HG03108 (cell line): ENCODE results near the gene TULP4.
A peak's percentile ranks its signal among the peaks of the same experiment; 100 is the strongest.
"Not testable (repeated sequence)": the region's sequence is repeated elsewhere in the genome, so short reads cannot be mapped to it uniquely, and the experiment has no call there.

ENCODE experiments used
- ATAC-seq: cut with Tn5 transposase; IDR thresholded peaks from one replicate; pipeline ENCODE4 v1.9.1; 2021; ENCODE audit warnings: moderate library complexity; ENCODE audit not compliant: unreplicated experiment

Gene TULP4

DNA sequence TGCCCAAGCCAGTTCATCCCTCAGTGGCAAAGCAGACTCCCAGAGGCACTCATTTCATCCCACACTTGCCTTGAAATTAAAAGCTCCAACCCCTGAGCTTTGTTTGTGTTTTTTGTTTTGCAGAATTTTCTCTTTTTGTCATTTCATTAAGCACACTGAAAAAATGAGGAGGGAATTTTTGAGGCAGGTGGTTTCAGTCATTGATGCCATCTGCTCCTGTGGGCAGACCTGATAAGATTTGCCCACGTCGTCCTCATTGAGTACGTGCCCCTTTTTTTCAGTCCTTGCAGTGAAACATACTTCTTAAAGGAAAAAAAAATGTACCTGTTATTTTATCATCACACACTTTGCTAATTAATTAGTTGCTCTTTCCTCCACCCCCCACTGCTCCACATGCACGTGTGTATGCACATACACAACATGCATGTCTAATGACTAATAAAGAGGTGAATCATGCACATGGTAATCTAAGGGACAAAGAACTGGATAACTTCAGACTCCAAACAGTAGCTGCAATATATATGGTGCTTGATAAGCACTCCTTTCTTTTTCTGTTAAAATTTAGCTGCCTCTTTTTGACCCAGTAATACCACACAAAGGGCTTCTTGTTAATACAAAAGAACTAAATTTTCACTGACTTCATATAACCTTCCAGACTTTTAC lies 145.5 kb downstream of the TULP4 start:
- no peak for ATAC-seq

DNA sequence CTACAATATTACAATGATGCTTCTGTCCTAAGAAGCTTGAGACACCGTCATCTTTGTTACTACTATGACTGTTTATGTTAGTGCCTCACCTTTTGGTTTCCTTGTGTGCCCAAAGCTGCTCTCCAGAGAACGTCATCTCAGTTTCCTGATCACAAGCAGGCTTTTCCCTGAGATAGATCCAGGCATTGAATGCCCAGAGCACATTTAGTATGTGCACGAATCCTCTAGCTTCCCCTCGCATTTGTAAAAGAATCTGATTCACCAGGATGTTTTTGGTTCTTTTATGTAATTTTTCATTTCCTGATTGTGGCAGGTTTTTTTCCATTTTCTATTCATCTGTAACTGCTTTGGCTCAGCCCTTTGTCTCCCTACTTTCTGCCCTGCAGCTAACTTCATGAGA lies 147.5 kb downstream of the TULP4 start:
- ATAC-seq, result no peak

DNA sequence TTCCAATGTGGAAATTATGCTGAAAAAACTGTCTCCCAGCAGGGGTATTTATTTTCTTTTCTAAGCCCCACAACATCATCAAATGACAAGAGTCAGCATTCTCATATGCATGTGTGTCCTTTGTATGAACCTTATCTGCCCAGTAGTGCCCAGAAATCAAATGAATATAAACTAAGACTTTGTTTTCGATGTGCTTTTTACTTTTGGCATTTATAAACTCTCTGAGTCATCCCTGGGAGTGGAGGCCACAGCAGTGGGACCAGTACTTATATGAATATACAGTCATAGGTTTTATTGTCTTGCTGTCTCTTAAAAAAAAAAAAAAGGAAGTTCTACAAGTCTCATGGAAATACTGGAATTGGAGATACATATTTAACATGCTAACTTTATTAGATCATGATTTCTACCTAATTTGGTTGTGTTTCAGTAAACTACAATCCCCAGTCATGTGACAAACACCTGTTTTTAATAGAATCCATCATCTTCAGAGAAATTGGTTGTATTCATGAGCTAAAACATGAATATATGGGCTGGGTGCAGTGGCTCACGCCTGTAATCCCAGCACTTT lies 148.4 kb downstream of the TULP4 start:
- ATAC-seq, result no peak

DNA sequence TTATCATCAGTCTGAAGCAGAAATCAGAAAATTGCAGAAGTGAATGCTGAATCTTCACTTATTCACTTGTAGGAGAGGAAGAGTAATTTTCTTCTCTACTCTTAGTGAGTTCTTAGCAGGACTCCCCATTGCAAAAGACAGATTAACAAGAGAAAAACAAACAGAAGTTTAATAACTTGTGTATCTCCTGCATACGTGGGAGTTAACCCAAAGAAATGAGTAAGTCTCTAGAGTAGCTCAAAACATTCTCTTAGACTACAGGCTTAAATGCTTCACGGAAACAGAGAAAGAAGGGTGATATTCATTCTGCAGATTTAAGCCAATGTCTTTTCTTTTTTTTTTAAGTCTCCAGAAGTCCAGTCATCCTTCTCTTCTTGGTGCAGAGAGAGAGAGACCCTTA lies 149.7 kb downstream of the TULP4 start:
- ATAC-seq, result no peak

GRCh38 chr6:158464483-158464882 lies 152.2 kb downstream of the TULP4 start:
- no peak for ATAC-seq

DNA sequence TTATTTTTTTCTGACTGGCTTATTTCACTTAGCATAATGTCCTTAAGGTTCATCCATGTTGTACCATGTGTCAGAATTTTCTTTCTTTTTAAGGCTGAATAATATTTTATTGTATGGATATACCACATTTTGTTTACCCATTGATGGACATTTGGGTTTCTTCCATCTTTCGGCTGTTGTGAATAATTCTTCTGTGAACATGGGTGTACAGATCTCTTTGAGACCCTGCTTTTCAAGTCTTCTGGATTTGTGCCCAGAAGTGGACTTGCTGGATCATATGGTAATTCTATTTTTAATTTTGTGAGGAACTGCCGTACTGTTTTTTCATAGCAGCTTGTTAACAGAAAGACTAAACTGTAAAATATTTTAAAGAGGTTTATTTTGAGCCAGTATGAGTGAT lies 153.0 kb downstream of the TULP4 start:
- no peak for ATAC-seq

- ATAC-seq, result no peak
Measured at GRCh38 chr6:158465747-158466146, 153.5 kb downstream of the TULP4 start.

- no peak for ATAC-seq
Measured at GRCh38 chr6:158467923-158468322, 155.7 kb downstream of the TULP4 start.

GRCh38 chr6:158468666-158469065 lies 156.4 kb downstream of the TULP4 start:
- ATAC-seq, result no peak

DNA sequence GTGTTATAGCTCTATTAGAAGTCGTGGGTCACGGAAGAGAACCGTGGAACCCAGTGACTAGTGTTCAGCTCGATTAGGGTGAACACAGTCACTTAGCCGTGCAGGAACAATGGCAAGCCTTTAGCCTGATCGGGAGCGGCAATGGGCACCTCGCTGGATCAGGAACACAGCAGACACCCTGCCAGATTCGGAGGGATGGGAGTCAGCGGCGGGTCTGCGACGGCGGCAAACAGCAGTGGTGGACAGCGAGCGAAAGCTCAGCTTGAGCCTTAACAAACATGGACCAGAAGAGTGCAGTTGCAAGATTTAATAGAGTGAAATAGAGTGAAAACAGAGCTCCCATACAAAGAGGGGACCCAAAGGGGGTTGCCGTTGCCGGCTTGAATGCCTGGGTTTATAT lies 157.8 kb downstream of the TULP4 start:
- ATAC-seq, result not testable (repeated sequence)

- ATAC-seq, result no peak
Measured at GRCh38 chr6:158471339-158471738, 159.1 kb downstream of the TULP4 start.

- no peak for ATAC-seq
Measured at GRCh38 chr6:158472447-158472846, 160.2 kb downstream of the TULP4 start.

- ATAC-seq, result no peak
Measured at GRCh38 chr6:158474961-158475343, 162.7 kb downstream of the TULP4 start.

GRCh38 chr6:158475344-158476302 lies 163.4 kb downstream of the TULP4 start:
- peak; percentile 75 for ATAC-seq

DNA sequence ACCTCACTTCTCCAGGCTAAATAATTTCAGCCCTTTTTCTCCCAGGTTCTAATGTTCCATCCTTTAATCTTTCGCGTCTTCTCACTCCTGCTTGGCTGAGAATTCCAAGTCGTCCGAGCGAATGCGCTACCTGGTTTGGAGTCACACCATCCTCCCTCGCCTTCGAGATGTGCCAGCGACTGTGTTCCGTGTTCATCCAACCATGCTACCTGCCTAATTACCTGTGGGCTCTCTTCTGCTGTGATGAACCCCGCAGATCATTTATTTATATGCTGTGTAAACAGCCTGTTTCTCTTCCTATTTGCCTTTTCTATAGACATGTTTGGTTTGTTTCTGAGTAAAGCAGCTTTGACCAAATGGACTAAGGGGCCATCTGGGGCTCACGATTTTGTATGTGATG lies 164.1 kb downstream of the TULP4 start:
- no peak for ATAC-seq

- not testable (repeated sequence) for ATAC-seq
Measured at GRCh38 chr6:158477722-158478121, 165.5 kb downstream of the TULP4 start.

DNA sequence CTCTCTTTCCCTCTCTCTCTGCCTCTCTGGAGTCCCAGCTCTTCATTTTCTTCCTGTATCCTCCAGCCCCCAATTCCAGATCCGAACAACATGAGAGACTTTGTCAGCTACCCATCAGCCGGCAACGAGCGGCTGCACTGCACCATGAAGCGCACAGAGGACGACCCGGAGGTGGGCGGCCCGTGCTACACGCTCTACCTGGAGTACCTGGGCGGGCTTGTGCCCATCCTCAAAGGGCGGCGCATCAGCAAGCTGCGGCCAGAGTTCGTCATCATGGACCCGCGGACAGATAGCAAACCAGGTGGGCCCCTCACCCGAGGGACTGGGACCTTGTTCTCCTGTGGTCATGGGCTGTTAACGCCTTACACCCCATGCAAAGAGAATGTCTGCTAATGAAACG lies 168.7 kb downstream of the TULP4 start:
- ATAC-seq, result no peak

- no peak for ATAC-seq
Measured at GRCh38 chr6:158481690-158482473, 169.6 kb downstream of the TULP4 start.

DNA sequence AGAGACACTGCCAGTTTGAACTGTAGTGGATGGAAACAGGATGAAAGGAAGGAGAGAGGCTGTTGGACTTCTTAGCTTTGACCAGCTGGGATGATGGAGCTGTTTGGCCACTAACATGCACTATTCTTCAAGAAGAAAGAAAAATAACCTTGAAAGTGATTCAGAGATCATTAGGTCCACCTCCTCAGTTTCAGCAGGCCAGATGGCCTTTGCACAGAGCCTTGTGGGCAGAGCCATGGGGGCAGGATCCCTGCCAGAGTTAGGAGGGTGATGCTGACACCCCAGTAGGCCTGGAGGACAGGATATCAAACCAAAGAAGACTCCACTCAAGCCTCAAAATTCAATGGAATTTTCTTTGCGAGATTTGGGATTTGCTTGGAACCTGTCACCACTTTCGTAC lies 173.2 kb downstream of the TULP4 start:
- ATAC-seq, result no peak

- no peak for ATAC-seq
Measured at GRCh38 chr6:158487495-158487894, 175.2 kb downstream of the TULP4 start.

GRCh38 chr6:158488065-158488464 lies 175.8 kb downstream of the TULP4 start:
- no peak for ATAC-seq
